GM12891 (cell line): Measurements from ENCODE around the gene FURIN.
A peak's percentile ranks its signal among the peaks of the same experiment; 100 is the strongest.

Source experiments
- DNase-seq: peaks from one replicate; pipeline ENCODE4 v3.0.0; 2011; ENCODE audit warnings: low spot score; ENCODE audit not compliant: insufficient read length
- FAIRE-seq: peaks from 2 replicates; lab custom pipeline; 2011; peaks lifted over from hg19 to GRCh38; lab: Jason Lieb, UNC
- PAX5 ChIP-seq: IDR thresholded peaks from 2 replicates; pipeline ENCODE4 v1.6.1; 2011; ENCODE audit warnings: low read length, moderate library complexity, mild to moderate bottlenecking; ENCODE audit not compliant: insufficient read depth, severe bottlenecking
- POLR2A ChIP-seq: IDR thresholded peaks from 2 replicates; pipeline ENCODE4 v1.6.1; 2011; ENCODE audit warnings: low read depth, low read length, control low read depth
- POLR2AphosphoS5 ChIP-seq: IDR thresholded peaks from 2 replicates; pipeline ENCODE4 v1.6.1; 2011; ENCODE audit warnings: low read depth, low read length, control low read depth
- POU2F2 ChIP-seq: IDR thresholded peaks from 2 replicates; pipeline ENCODE4 v1.6.1; 2011; ENCODE audit warnings: low read depth, mild to moderate bottlenecking, control low read depth, low read length, moderate library complexity
- SPI1 ChIP-seq: IDR thresholded peaks from 2 replicates; pipeline ENCODE4 v1.6.1; 2011; ENCODE audit warnings: low read depth, low read length, control low read depth
- TAF1 ChIP-seq: IDR thresholded peaks from 2 replicates; pipeline ENCODE4 v1.6.1; 2011; ENCODE audit warnings: low read depth, low read length, control low read depth

FURIN gene

GRCh38 chr15:90876046-90876445 is 7.7 kb downstream of the FURIN start:
- FAIRE-seq: no peak
- TF ChIP-seq POLR2A (no peak), SPI1 (no peak), TAF1 (no peak), POLR2AphosphoS5 (no peak), POU2F2 (no peak), PAX5 (no peak)
- DNase-seq: no peak

GRCh38 chr15:90876512-90877170 is 8.3 kb downstream of the FURIN start:
- no peak for FAIRE-seq
- TF ChIP-seq SPI1: no peak
- no peak for DNase-seq

- FAIRE-seq: no peak
- TF ChIP-seq SPI1 (no peak), TAF1 (no peak)
- DNase-seq: no peak
These were observed 8.9 kb downstream of the FURIN start for GRCh38 chr15:90877315-90877714.

GRCh38 chr15:90877996-90878395 is 9.6 kb downstream of the FURIN start:
- TF ChIP-seq POU2F2 (no peak), PAX5 (no peak), SPI1 (no peak), TAF1 (no peak), POLR2A (no peak), POLR2AphosphoS5 (no peak)
- DNase-seq: no peak
- no peak for FAIRE-seq

- DNase-seq (no peak), FAIRE-seq (no peak)
- TF ChIP-seq TAF1 (no peak), POLR2AphosphoS5 (no peak), POLR2A (no peak), PAX5 (no peak), POU2F2 (no peak), SPI1 (no peak)
These were observed 10.3 kb downstream of the FURIN start for GRCh38 chr15:90878660-90879059.

- no peak for DNase-seq
- TF ChIP-seq POLR2A (no peak), POLR2AphosphoS5 (no peak), PAX5 (no peak)
- no peak for FAIRE-seq
These were observed 11.5 kb downstream of the FURIN start for GRCh38 chr15:90879730-90880366.

- FAIRE-seq (no peak), DNase-seq (no peak)
- TF ChIP-seq POLR2AphosphoS5 (no peak), TAF1 (no peak), POLR2A (no peak), POU2F2 (no peak), SPI1 (no peak), PAX5 (no peak)
These were observed 12.2 kb downstream of the FURIN start for GRCh38 chr15:90880381-90881145.

GRCh38 chr15:90881181-90881977 is 13.0 kb downstream of the FURIN start:
- TF ChIP-seq PAX5 (no peak), POLR2A (no peak), POLR2AphosphoS5 (no peak), SPI1 (no peak), TAF1 (no peak), POU2F2 (no peak)
- DNase-seq: no peak
- no peak for FAIRE-seq

GRCh38 chr15:90881978-90882721 is 13.8 kb downstream of the FURIN start:
- no peak for TF ChIP-seq POU2F2
- no peak for TF ChIP-seq TAF1
- no peak for TF ChIP-seq PAX5
- no peak for TF ChIP-seq POLR2A
- TF ChIP-seq POLR2AphosphoS5: peak; percentile 56; the same call in 1 of the 2 replicates
- DNase-seq: no peak
- FAIRE-seq: no peak
